ENCODE measurements around the gene SLC35B2.
"Not testable (repeated sequence)": the region's sequence is repeated elsewhere in the genome, so short reads cannot be mapped to it uniquely, and the experiment has no call there.

- TF ChIP-seq, protein P1, sequence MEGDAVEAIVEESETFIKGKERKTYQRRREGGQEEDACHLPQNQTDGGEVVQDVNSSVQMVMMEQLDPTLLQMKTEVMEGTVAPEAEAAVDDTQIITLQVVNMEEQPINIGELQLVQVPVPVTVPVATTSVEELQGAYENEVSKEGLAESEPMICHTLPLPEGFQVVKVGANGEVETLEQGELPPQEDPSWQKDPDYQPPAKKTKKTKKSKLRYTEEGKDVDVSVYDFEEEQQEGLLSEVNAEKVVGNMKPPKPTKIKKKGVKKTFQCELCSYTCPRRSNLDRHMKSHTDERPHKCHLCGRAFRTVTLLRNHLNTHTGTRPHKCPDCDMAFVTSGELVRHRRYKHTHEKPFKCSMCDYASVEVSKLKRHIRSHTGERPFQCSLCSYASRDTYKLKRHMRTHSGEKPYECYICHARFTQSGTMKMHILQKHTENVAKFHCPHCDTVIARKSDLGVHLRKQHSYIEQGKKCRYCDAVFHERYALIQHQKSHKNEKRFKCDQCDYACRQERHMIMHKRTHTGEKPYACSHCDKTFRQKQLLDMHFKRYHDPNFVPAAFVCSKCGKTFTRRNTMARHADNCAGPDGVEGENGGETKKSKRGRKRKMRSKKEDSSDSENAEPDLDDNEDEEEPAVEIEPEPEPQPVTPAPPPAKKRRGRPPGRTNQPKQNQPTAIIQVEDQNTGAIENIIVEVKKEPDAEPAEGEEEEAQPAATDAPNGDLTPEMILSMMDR (IDR thresholded peaks at IDR 0.05) = not testable (repeated sequence)
- not testable (repeated sequence) for TF ChIP-seq POLR2A (IDR thresholded peaks at IDR 0.05)
Observed at GRCh38 chr6:44231426-44231825, 25.9 kb downstream of the SLC35B2 start.

All from esophagus squamous epithelium (tissue), 4 donors.